OCI-LY7 (cell line): Measurements from ENCODE around the gene SF3B5. TPM values are rescaled to one million over a fixed set of nuclear protein-coding genes. Genes with fewer than 3 reads are reported as not detected.

ENCODE experiments used
- BruUV-seq: library from RNA; stranded (reverse); fragments of 400-500 nt; replicated peaks from 2 replicates; lab custom pipeline; 2021; lab: Mats Ljungman, UMichigan
- CTCF ChIA-PET: fragments of 300-600 bp; sonication (Branson Sonifier 250); formaldehyde crosslinking; loops from one replicate; lab custom pipeline; 2022; ENCODE audit warnings: antibody characterized with exemption; ENCODE audit not compliant: unreplicated experiment; lab: Charles Lee
- POLR2A ChIA-PET: fragments of 300-600 bp; sonication (Branson Sonifier 250); formaldehyde crosslinking; loops from one replicate; lab custom pipeline; 2022; ENCODE audit warnings: antibody characterized with exemption; lab: Charles Lee
- DNase-seq: peaks from one replicate; pipeline ENCODE4 v3.0.0-alpha.2; 2015; ENCODE audit warnings: low spot score
- H2AFZ ChIP-seq: fragments of 200-600 bp; sonication (generic), shearing (Covaris generic); 2 replicates; pipeline ENCODE4 v1.6.1; 2014; ENCODE audit warnings: mild to moderate bottlenecking, antibody characterized with exemption, low read length, moderate library complexity
- H3K27ac ChIP-seq: fragments of 200-600 bp; sonication (generic); 2 replicates; pipeline ENCODE4 v1.5.1; 2014; ENCODE audit warnings: mixed run types, low read depth, mild to moderate bottlenecking, moderate library complexity, low read length, inconsistent platforms; ENCODE audit not compliant: poor library complexity, severe bottlenecking
- H3K36me3 ChIP-seq: fragments of 200-600 bp; sonication (generic); 2 replicates; pipeline ENCODE4 v1.6.1; 2014; ENCODE audit warnings: mild to moderate bottlenecking, antibody characterized with exemption, low read length, moderate library complexity, mixed read lengths; ENCODE audit not compliant: insufficient read depth
- H3K4me1 ChIP-seq: fragments of 200-600 bp; sonication (generic); 2 replicates; pipeline ENCODE4 v1.5.1; 2014; ENCODE audit warnings: mild to moderate bottlenecking, low read length; ENCODE audit not compliant: insufficient read depth, poor library complexity, severe bottlenecking
- H3K4me2 ChIP-seq: fragments of 200-600 bp; sonication (generic); 2 replicates; pipeline ENCODE4 v1.6.1; 2014; ENCODE audit warnings: mild to moderate bottlenecking, low read length
- H3K4me3 ChIP-seq: fragments of 200-600 bp; sonication (generic); 2 replicates; pipeline ENCODE4 v1.5.1; 2014; ENCODE audit warnings: mild to moderate bottlenecking, low read depth, low read length; ENCODE audit not compliant: poor library complexity, severe bottlenecking
- H3K79me2 ChIP-seq: fragments of 200-600 bp; sonication (generic); 2 replicates; pipeline ENCODE4 v1.6.1; 2016; ENCODE audit warnings: low read depth, mild to moderate bottlenecking, low read length, moderate library complexity, mixed read lengths; ENCODE audit not compliant: insufficient read depth
- H3K9me2 ChIP-seq: fragments of 200-600 bp; sonication (generic); 2 replicates; pipeline ENCODE4 v1.6.1; 2016; ENCODE audit warnings: mild to moderate bottlenecking, low read length, mixed read lengths; ENCODE audit not compliant: insufficient read depth
- H3K9me3 ChIP-seq: fragments of 200-600 bp; sonication (generic); 2 replicates; pipeline ENCODE4 v1.6.1; 2014; ENCODE audit warnings: mild to moderate bottlenecking, mixed run types, low read length, mixed read lengths
- H4K20me1 ChIP-seq: fragments of 200-600 bp; sonication (generic); 2 replicates; pipeline ENCODE4 v1.6.1; 2014; ENCODE audit warnings: mild to moderate bottlenecking, antibody characterized with exemption, low read length, moderate library complexity, mixed read lengths; ENCODE audit not compliant: insufficient read depth
- EZH2phosphoT487 ChIP-seq: fragments of 200-600 bp; sonication (generic); IDR thresholded peaks from 2 replicates; pipeline ENCODE4 v1.6.1; 2018; ENCODE audit warnings: low read depth, borderline replicate concordance, mild to moderate bottlenecking, mixed run types, antibody characterized with exemption, low read length, moderate library complexity, mixed read lengths
- intact Hi-C: fragments of 100-400 bp; cut with micrococcal nuclease; formaldehyde crosslinking; loops from one replicate; pipeline ENCODE4 v1.10.0; 2022; ENCODE audit not compliant: unreplicated experiment
- total RNA-seq, 2 experiments: library from RNA; depleted of rRNA in 1 of 2; stranded (reverse); fragments of >200 nt in 1 of 2; shearing (Covaris generic) in 1 of 2; gene quantifications; 2 replicates each; pipeline ENCODE4 v1.2.3, GENCODE V29; 2014 to 2022
- TF ChIP-seq, protein P1 (sequence below): fragments of 200-600 bp; sonication (generic); conservative IDR thresholded peaks from 2 replicates; pipeline ENCODE4 v1.5.1; 2014; ENCODE audit warnings: mild to moderate bottlenecking, antibody characterized with exemption, low read length, moderate library complexity, mixed read lengths

SF3B5 gene
- total RNA-seq, 2 experiments from 2014 or later, result 135 to 187 TPM

DNA sequence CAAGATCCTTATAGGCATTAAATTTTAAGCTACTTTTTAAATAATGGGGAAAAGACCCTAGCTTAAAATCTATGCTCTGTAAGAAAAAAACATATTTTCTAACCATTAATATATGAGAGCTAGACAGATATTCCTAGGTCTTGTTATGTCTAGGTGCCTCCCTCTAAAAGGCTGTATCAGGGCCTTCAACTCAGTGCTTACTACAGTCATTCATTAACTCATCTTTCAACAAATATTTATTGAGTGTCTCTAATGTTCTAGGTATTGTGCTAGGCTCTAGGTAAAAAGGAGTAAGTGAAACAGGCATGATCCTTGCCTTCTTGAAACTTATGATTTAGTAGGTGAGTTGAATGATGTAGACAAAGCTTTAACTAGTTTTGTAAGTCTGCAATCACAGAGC, 48.5 kb upstream of the SF3B5 start:
- H3K79me2 ChIP-seq, result no peaks in the 10 kb centered on the region
- no peaks in the 10 kb centered on the region for H3K36me3 ChIP-seq
- H3K9me3 ChIP-seq, result no peaks in the 10 kb centered on the region
- H3K4me2 ChIP-seq, result no peak overlapping the region
- CTCF ChIA-PET, result no interaction called here
- no peaks in the 10 kb centered on the region for H4K20me1 ChIP-seq
- no peak overlapping the region for H3K4me3 ChIP-seq
- BruUV-seq, result no TSS peak
- POLR2A ChIA-PET, result interaction anchor here (0.7 to 2.4 kb wide), 6 partner anchors 12 to 405 kb away, joined by 3 to 5 read pairs (median 4); no protein-coding TSS in a partner anchor
- H3K27ac ChIP-seq, result no peak overlapping the region
- H3K4me1 ChIP-seq, result no peaks in the 10 kb centered on the region
- no peaks in the 10 kb centered on the region for H3K9me2 ChIP-seq
- intact Hi-C loops, result no loop called here
- DNase-seq, result no peak
- no peak overlapping the region for H2AFZ ChIP-seq
- TF ChIP-seq EZH2phosphoT487, result no peak
- TF ChIP-seq, protein P1, sequence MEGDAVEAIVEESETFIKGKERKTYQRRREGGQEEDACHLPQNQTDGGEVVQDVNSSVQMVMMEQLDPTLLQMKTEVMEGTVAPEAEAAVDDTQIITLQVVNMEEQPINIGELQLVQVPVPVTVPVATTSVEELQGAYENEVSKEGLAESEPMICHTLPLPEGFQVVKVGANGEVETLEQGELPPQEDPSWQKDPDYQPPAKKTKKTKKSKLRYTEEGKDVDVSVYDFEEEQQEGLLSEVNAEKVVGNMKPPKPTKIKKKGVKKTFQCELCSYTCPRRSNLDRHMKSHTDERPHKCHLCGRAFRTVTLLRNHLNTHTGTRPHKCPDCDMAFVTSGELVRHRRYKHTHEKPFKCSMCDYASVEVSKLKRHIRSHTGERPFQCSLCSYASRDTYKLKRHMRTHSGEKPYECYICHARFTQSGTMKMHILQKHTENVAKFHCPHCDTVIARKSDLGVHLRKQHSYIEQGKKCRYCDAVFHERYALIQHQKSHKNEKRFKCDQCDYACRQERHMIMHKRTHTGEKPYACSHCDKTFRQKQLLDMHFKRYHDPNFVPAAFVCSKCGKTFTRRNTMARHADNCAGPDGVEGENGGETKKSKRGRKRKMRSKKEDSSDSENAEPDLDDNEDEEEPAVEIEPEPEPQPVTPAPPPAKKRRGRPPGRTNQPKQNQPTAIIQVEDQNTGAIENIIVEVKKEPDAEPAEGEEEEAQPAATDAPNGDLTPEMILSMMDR, result no peak

DNA sequence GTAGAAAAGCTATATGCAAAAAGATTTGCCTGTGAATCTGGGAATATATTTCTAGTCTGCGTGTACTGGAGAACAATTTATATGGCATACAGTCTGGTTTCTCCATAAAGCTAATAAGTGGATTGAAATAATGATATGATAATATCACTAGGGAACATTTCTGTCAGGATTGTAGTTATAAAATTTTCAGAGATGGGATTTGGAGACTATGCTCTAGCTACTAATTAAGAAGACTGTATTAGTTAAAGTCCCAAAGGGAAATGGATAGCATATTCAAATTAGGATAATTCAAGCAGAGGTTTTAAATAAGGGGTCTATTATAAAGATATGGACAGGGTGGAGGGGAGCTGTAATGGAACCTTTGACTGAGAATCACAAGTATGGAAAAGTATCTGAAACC, 47.7 kb upstream of the SF3B5 start:
- H2AFZ ChIP-seq, result no peak overlapping the region
- DNase-seq, result no peak
- POLR2A ChIA-PET, result interaction anchor here (0.6 to 2.4 kb wide), 10 partner anchors 11 to 406 kb away, joined by 3 to 7 read pairs (median 4); no protein-coding TSS in a partner anchor
- no peaks in the 10 kb centered on the region for H3K4me1 ChIP-seq
- no peak overlapping the region for H3K4me3 ChIP-seq
- no peak overlapping the region for H3K4me2 ChIP-seq
- intact Hi-C loops, result no loop called here
- H3K9me2 ChIP-seq, result no peaks in the 10 kb centered on the region
- no peak overlapping the region for H3K27ac ChIP-seq
- H3K36me3 ChIP-seq, result no peaks in the 10 kb centered on the region
- H4K20me1 ChIP-seq, result no peaks in the 10 kb centered on the region
- no peaks in the 10 kb centered on the region for H3K9me3 ChIP-seq
- TF ChIP-seq, protein P1, result no peak
- TF ChIP-seq EZH2phosphoT487, result no peak
- no TSS peak for BruUV-seq
- CTCF ChIA-PET, result no interaction called here
- H3K79me2 ChIP-seq, result no peaks in the 10 kb centered on the region

DNA sequence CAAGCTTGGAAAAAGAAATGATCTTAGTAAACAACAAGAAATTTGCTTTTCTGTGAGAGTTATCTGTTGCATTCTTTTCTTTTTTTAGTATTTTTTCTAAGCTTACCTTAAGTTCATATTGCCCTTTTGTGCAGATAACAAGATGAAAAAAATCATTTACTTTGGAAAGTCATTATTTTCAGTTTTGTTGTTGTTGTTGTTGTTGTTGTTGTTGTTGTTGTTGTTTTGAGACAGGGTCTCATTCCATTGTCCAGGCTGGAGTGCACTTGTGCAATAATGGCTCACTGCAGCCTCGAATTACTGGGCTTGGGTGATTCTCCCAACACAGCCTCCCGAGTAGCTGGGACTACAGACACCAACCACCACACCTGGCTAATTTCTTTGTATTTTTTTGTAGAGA, 46.1 kb upstream of the SF3B5 start:
- Histone ChIP-seq H3K36me3 (no peaks in the 10 kb centered on the region), H3K4me1 (no peaks in the 10 kb centered on the region), H3K9me2 (no peaks in the 10 kb centered on the region), H3K4me2 (no peak overlapping the region), H3K4me3 (no peak overlapping the region), H3K79me2 (no peaks in the 10 kb centered on the region), H3K9me3 (no peaks in the 10 kb centered on the region), H3K27ac (no peak overlapping the region), H2AFZ (no peak overlapping the region), H4K20me1 (no peaks in the 10 kb centered on the region)
- TF ChIP-seq, protein P1, result no peak
- no peak for TF ChIP-seq EZH2phosphoT487
- ChIA-PET CTCF (no interaction called here), POLR2A (interaction anchor here (0.7 to 1.0 kb wide), 4 partner anchors 10 to 26 kb away, joined by 3 read pairs; no protein-coding TSS in a partner anchor)
- no peak for DNase-seq
- intact Hi-C loops, result no loop called here
- no TSS peak for BruUV-seq
